Urinary bladder (tissue), 4 donors: ENCODE results near the gene TJP3. TPM values are rescaled to one million over a fixed set of nuclear protein-coding genes. Genes with fewer than 3 reads are reported as not detected.

ENCODE experiments used
- DNase-seq: peaks from one replicate; pipeline ENCODE4 v3.0.0-alpha.2; 2015; ENCODE audit errors: extremely low spot score
- H3K27ac ChIP-seq: one replicate; pipeline ENCODE4 v1.5.1; 2013; ENCODE audit warnings: low read depth, mild to moderate bottlenecking, moderate library complexity
- H3K36me3 ChIP-seq: one replicate; pipeline ENCODE4 v1.6.1; 2013; ENCODE audit warnings: mild to moderate bottlenecking, moderate library complexity; ENCODE audit not compliant: insufficient read depth
- H3K4me1 ChIP-seq: one replicate; pipeline ENCODE4 v1.6.1; 2013; ENCODE audit warnings: mild to moderate bottlenecking, moderate library complexity; ENCODE audit not compliant: insufficient read depth
- H3K4me3 ChIP-seq: one replicate; pipeline ENCODE4 v1.5.1; 2013; ENCODE audit warnings: low read depth, low read length
- WGBS: extraction: QIAGEN DNeasy Blood & Tissue Kit; methylation state at CpG from one replicate; pipeline ENCODE4 v1.1.7; 2013; 5-methylcytosine and 5-hydroxymethylcytosine counted together
- polyA plus RNA-seq: library from polyadenylated mRNA; stranded (reverse); fragments of 200-250 nt; gene quantifications from one replicate; pipeline ENCODE4 v1.2.3, GENCODE V29; 2013
- total RNA-seq: library from RNA; depleted of rRNA; stranded (reverse); fragments of >200 nt; gene quantifications from one replicate; pipeline ENCODE4 v1.2.3, GENCODE V29; 2014
- donor health status: healthy with polysubstance abuse.
- donor health status: healthy.

TJP3 gene
- total and polyA plus RNA-seq, 2 donors = 2.8 to 3.1 TPM

GRCh38 chr19:3723883-3724282, 15.7 kb downstream of the TJP3 start:
- Histone ChIP-seq H3K27ac (no peak overlapping the region), H3K4me1 (peaks cover 5% of the 10 kb centered on the region), H3K36me3 (no peaks in the 10 kb centered on the region), H3K4me3 (no peak overlapping the region)
- 32% methylated on average over 8 of the region's 8 CpGs for WGBS
- no peak for DNase-seq

GRCh38 chr19:3725121-3725520, 16.9 kb downstream of the TJP3 start:
- no peak for DNase-seq
- WGBS = 67% methylated on average over 3 of the region's 3 CpGs
- no peak overlapping the region for H3K27ac ChIP-seq
- no peak overlapping the region for H3K4me3 ChIP-seq
- H3K4me1 ChIP-seq = peaks cover 5% of the 10 kb centered on the region
- no peaks in the 10 kb centered on the region for H3K36me3 ChIP-seq

- H3K4me3 ChIP-seq = no peak overlapping the region
- 30% methylated on average over 14 of the region's 14 CpGs for WGBS
- no peak overlapping the region for H3K27ac ChIP-seq
- H3K36me3 ChIP-seq = no peaks in the 10 kb centered on the region
- no peak for DNase-seq
- peaks cover 3% of the 10 kb centered on the region for H3K4me1 ChIP-seq
These were observed 17.6 kb downstream of the TJP3 start for GRCh38 chr19:3725640-3726310.

GRCh38 chr19:3730457-3730958, 22.3 kb downstream of the TJP3 start:
- Histone ChIP-seq H3K27ac (no peak overlapping the region), H3K36me3 (no peaks in the 10 kb centered on the region), H3K4me1 (no peaks in the 10 kb centered on the region), H3K4me3 (no peak overlapping the region)
- no peak for DNase-seq
- WGBS = 93% methylated on average over 32 of the region's 32 CpGs

GRCh38 chr19:3732108-3732507, 23.9 kb downstream of the TJP3 start:
- DNase-seq = no peak
- 87% methylated on average over 1 of the region's 1 CpG for WGBS
- Histone ChIP-seq H3K36me3 (no peaks in the 10 kb centered on the region), H3K4me3 (no peak overlapping the region), H3K27ac (no peak overlapping the region), H3K4me1 (no peaks in the 10 kb centered on the region)

- WGBS = 82% methylated on average over 20 of the region's 20 CpGs
- Histone ChIP-seq H3K27ac (no peak overlapping the region), H3K36me3 (no peaks in the 10 kb centered on the region), H3K4me3 (no peak overlapping the region), H3K4me1 (no peaks in the 10 kb centered on the region)
- no peak for DNase-seq
These were observed 25.5 kb downstream of the TJP3 start for GRCh38 chr19:3733549-3734309.

GRCh38 chr19:3734310-3734600, 26.1 kb downstream of the TJP3 start:
- Histone ChIP-seq H3K4me1 (no peaks in the 10 kb centered on the region), H3K36me3 (no peaks in the 10 kb centered on the region), H3K27ac (no peak overlapping the region), H3K4me3 (no peak overlapping the region)
- WGBS = 91% methylated on average over 14 of the region's 14 CpGs
- DNase-seq = no peak

- H3K4me1 ChIP-seq = no peaks in the 10 kb centered on the region
- H3K36me3 ChIP-seq = no peaks in the 10 kb centered on the region
- no peak for DNase-seq
- H3K4me3 ChIP-seq = no peak overlapping the region
- 84% methylated on average over 21 of the region's 21 CpGs for WGBS
- H3K27ac ChIP-seq = no peak overlapping the region
These were observed 28.0 kb downstream of the TJP3 start for GRCh38 chr19:3736106-3736724.

- H3K27ac ChIP-seq = no peak overlapping the region
- 87% methylated on average over 10 of the region's 10 CpGs for WGBS
- H3K36me3 ChIP-seq = no peaks in the 10 kb centered on the region
- H3K4me1 ChIP-seq = no peaks in the 10 kb centered on the region
- no peak for DNase-seq
- H3K4me3 ChIP-seq = no peak overlapping the region
These were observed 29.5 kb downstream of the TJP3 start for GRCh38 chr19:3737487-3738205.

GRCh38 chr19:3738477-3739220, 30.5 kb downstream of the TJP3 start:
- Histone ChIP-seq H3K4me3 (no peak overlapping the region), H3K27ac (no peak overlapping the region)
- WGBS = 87% methylated on average over 32 of the region's 32 CpGs

GRCh38 chr19:3740431-3740830, 32.2 kb downstream of the TJP3 start:
- Histone ChIP-seq H3K27ac (no peak overlapping the region), H3K4me3 (no peak overlapping the region), H3K4me1 (no peaks in the 10 kb centered on the region), H3K36me3 (no peaks in the 10 kb centered on the region)
- 94% methylated on average over 24 of the region's 24 CpGs for WGBS
- no peak for DNase-seq

More at GRCh38 chr19:3738477-3739220, 30.5 kb downstream of the TJP3 start:
- DNase-seq = no peak
- Histone ChIP-seq H3K36me3 (no peaks in the 10 kb centered on the region), H3K4me1 (no peaks in the 10 kb centered on the region)

- Histone ChIP-seq H3K4me3 (no peak overlapping the region), H3K4me1 (no peaks in the 10 kb centered on the region), H3K36me3 (no peaks in the 10 kb centered on the region), H3K27ac (no peak overlapping the region)
- DNase-seq = no peak
- WGBS = 96% methylated on average over 2 of the region's 2 CpGs
These were observed 35.3 kb downstream of the TJP3 start for GRCh38 chr19:3743486-3743885.
